HepG2 (cell line): ENCODE measurements around the gene USP12. TPM values are rescaled to one million over a fixed set of nuclear protein-coding genes. Genes with fewer than 3 reads are reported as not detected.
A peak's percentile ranks its signal among the peaks of the same experiment; 100 is the strongest.

Experiments
- CBX1 ChIP-seq: IDR thresholded peaks from one replicate; pipeline ENCODE4 v1.6.1; 2016; ENCODE audit warnings: antibody characterized with exemption, low read depth
- DMTF1 ChIP-seq: sonication (generic); formaldehyde crosslinking; IDR thresholded peaks from 2 replicates; pipeline ENCODE4 v1.4.0; 2020; ENCODE audit warnings: mild to moderate bottlenecking, missing genetic modification reagents
- ELF4 ChIP-seq: sonication (generic); formaldehyde crosslinking; IDR thresholded peaks from 2 replicates; pipeline ENCODE4 v1.5.0; 2020; ENCODE audit warnings: missing genetic modification reagents, mild to moderate bottlenecking, moderate library complexity, borderline replicate concordance
- GPN1 ChIP-seq: sonication (generic); formaldehyde crosslinking; IDR thresholded peaks from 2 replicates; pipeline ENCODE4 v1.5.1; 2020; ENCODE audit warnings: missing genetic modification reagents, borderline replicate concordance
- HDAC6 ChIP-seq: fragments of 200-600 bp; sonication (generic); IDR thresholded peaks from 2 replicates; pipeline ENCODE4 v1.7.0; 2017; ENCODE audit warnings: mild to moderate bottlenecking, antibody characterized with exemption, low read length, low read depth
- HMG20A ChIP-seq: IDR thresholded peaks from 2 replicates; pipeline ENCODE4 v1.6.1; 2016; ENCODE audit warnings: borderline replicate concordance
- IKZF5 ChIP-seq: IDR thresholded peaks from 2 replicates; pipeline ENCODE4 v1.6.1; 2018; ENCODE audit warnings: missing genetic modification reagents, mild to moderate bottlenecking, missing compliant biosample characterization
- ISX ChIP-seq: sonication (generic); formaldehyde crosslinking; conservative IDR thresholded peaks from 2 replicates; pipeline ENCODE4 v1.5.0; 2020; ENCODE audit warnings: missing genetic modification reagents
- ONECUT2 ChIP-seq: sonication (generic); formaldehyde crosslinking; IDR thresholded peaks from 2 replicates; pipeline ENCODE4 v1.4.0; 2020; ENCODE audit warnings: missing genetic modification reagents
- PREB ChIP-seq: sonication (generic); formaldehyde crosslinking; IDR thresholded peaks from 2 replicates; pipeline ENCODE4 v1.4.0; 2020; ENCODE audit warnings: missing genetic modification reagents
- THAP8 ChIP-seq: sonication (generic); formaldehyde crosslinking; IDR thresholded peaks from 2 replicates; pipeline ENCODE4 v1.5.1; 2020; ENCODE audit warnings: missing genetic modification reagents, mild to moderate bottlenecking, borderline replicate concordance
- YY1 ChIP-seq: IDR thresholded peaks from 2 replicates; pipeline ENCODE4 v1.6.1; 2011; ENCODE audit warnings: low read length, low read depth, moderate library complexity, mild to moderate bottlenecking; ENCODE audit not compliant: insufficient read depth, insufficient replicate concordance
- ZMYM4 ChIP-seq: sonication (generic); formaldehyde crosslinking; IDR thresholded peaks from 2 replicates; pipeline ENCODE4 v1.8.1; 2023; ENCODE audit warnings: mild to moderate bottlenecking, missing genetic modification reagents
- ZNF121 ChIP-seq: sonication (generic); formaldehyde crosslinking; IDR thresholded peaks from 2 replicates; pipeline ENCODE4 v1.5.0; 2020; ENCODE audit warnings: mild to moderate bottlenecking, missing genetic modification reagents
- ZNF280D ChIP-seq: sonication (generic); formaldehyde crosslinking; IDR thresholded peaks from 2 replicates; pipeline ENCODE4 v1.5.1; 2020; ENCODE audit warnings: mild to moderate bottlenecking, missing genetic modification reagents
- ZNF570 ChIP-seq: sonication (generic); formaldehyde crosslinking; IDR thresholded peaks from 2 replicates; pipeline ENCODE4 v1.4.0; 2020; ENCODE audit warnings: mild to moderate bottlenecking, missing genetic modification reagents, borderline replicate concordance
- ZNF576 ChIP-seq: sonication (generic); formaldehyde crosslinking; IDR thresholded peaks from 2 replicates; pipeline ENCODE4 v1.4.0; 2020; ENCODE audit warnings: mild to moderate bottlenecking, missing genetic modification reagents
- ZNF709 ChIP-seq: sonication (generic); formaldehyde crosslinking; IDR thresholded peaks from 2 replicates; pipeline ENCODE4 v1.5.0; 2020; ENCODE audit warnings: mild to moderate bottlenecking, missing genetic modification reagents
- polyA plus RNA-seq, 8 experiments: library from polyadenylated mRNA; depleted of rRNA in 3 of 8; stranded (reverse) in 7 of 8; unstranded in 1 of 8; fragments of >200 nt; fragmentation: Illumina TruSeq in 4 of 8; extraction: Trizol in 4 of 8; gene quantifications; 2 replicates each; pipeline versions ENCODE4 v1.2.1 to v1.2.3, GENCODE V29; 2011 to 2016; ENCODE audit warnings: low read depth in 4 of 8, missing spikeins in 1 of 8, mixed read lengths in 1 of 8; ENCODE audit not compliant: insufficient read depth in 1 of 8
- total RNA-seq, 5 experiments: library from RNA; depleted of rRNA; stranded (reverse); fragments of >200 nt; fragmentation: Illumina TruSeq; extraction: Trizol; gene quantifications; 2 replicates each; pipeline ENCODE4 v1.2.3, GENCODE V29; 2016; ENCODE audit warnings: low read depth in 1 of 5

Gene USP12
- total and polyA plus RNA-seq, 2 of the 13 experiments (the other 11 are each of a cell fraction or from before 2014, with no cell fraction given), result 9.8 to 19.5 TPM

GRCh38 chr13:27125357-27126282 is 46.0 kb downstream of the USP12 start (continued):
- TF ChIP-seq THAP8 (CRISPR knock-in tag) (no peak), HMG20A (no peak), ZNF576 (CRISPR knock-in tag) (peak; percentile 94; the same call in 1 of the 2 replicates), ZNF280D (CRISPR knock-in tag) (no peak), ISX (CRISPR knock-in tag) (no peak), ELF4 (CRISPR knock-in tag) (no peak), ZMYM4 (peak; percentile 51; the same call in 1 of the 2 replicates), HDAC6 (no peak), ONECUT2 (CRISPR knock-in tag) (no peak), IKZF5 (CRISPR knock-in tag) (no peak), PREB (no peak), ZNF570 (CRISPR knock-in tag) (no peak), GPN1 (CRISPR knock-in tag) (no peak), ZNF121 (CRISPR knock-in tag) (no peak), ZNF709 (no peak), DMTF1 (CRISPR knock-in tag) (no peak), YY1 (peak; percentile 9), CBX1 (no peak)
